A204.1 (cell line): ENCODE data around the gene BAIAP2L1.

Source experiments
- FAIRE-seq: peaks from 2 replicates; lab custom pipeline; 2012; peaks lifted over from hg19 to GRCh38; lab: Jason Lieb, UNC

BAIAP2L1 gene

GRCh38 chr7:98293265-98293664 is 107.6 kb downstream of the BAIAP2L1 start:
- no peak for FAIRE-seq

GRCh38 chr7:98291717-98292116 is 109.2 kb downstream of the BAIAP2L1 start:
- FAIRE-seq: no peak

DNA sequence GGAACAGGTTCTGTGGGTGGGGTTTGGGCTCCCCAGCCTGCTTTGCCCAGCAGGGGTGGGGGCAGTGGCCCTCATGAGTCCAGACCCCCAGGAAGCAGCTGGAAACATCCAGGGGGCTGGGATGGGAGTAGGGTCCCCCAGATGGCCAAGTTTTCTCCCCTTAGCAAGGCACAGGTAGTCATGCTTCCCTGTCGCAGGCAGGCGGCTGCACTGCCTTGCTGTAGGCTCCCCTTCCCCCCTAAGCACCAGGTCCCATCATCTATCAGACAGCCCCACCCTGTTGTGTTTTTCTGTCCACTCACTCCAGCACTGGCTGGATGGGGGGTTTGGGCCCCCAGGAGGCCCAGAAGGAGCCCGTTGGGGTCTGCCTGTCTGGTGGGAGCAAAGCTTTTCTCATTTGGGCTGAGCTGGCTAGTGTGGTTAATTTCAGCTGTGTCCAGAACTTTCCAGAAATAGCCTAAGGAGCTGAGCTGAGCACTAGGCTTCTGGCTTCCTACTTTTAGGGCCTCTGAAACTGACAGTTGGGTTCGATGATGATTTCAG is 111.5 kb downstream of the BAIAP2L1 start:
- FAIRE-seq: no peak

GRCh38 chr7:98288064-98288823 is 112.6 kb downstream of the BAIAP2L1 start:
- no peak for FAIRE-seq

DNA sequence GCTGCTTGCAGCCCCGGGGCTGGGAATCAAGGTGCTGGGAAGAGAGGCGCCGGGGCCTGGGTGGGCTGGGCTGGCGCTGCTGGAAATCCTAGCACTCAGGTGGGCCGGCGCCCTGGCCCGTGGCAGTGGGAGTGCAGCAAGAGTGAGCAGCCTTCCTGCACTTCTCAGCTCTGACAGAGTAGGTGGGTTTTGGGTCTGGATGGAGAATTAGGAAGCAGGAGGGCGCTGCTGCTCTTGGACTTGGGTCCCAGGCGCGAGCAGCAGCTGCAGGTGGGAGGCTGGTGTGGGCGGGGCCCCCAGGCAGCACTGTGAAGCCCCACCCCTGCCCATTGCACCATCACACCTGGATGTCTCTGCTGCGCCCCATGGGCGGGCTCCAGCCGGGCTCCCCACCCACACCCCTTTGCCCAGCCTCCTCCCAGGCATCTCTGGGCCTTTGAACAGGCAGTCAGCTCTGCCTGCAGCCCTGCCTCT is 113.4 kb downstream of the BAIAP2L1 start:
- no peak for FAIRE-seq

DNA sequence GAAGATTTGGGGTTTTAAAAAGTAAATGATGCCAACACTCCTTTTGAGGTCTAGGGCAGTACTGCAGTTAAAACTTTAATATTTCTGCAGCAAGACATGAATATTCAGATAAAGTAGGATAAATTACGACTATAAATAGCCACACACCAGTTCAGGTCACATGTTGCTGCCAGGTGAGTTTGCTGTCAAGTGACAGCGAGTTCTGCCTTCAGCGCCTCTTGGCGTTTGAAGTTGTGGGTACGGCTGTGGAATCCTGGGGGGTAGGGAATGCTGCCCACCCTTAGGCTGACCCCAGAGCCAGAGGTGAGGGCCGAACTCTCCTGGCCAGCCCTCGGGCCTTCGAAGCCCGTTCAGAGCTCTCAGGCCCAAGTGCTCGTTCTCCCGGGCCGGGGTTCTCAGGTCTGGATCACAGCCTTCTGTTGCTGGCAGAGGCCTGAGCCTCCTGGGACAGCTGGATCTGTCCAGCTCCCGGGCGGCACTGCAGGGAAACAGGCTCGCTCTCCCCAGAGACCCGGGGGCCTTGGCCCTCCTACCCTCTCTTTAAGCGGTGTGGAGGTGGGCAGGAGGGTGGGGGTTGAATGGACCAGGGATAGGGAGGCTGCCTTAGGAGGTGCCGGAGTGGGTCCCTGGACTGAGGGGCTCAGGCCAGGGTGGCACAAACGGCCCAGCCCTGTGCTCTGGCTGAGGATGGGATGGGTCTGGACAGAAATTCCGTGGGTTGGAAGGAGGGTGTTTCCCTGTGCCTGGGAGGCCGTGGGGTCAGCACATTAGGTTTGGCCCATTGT is 114.0 kb downstream of the BAIAP2L1 start:
- no peak for FAIRE-seq

- no peak for FAIRE-seq
These were observed 114.8 kb downstream of the BAIAP2L1 start for GRCh38 chr7:98286093-98286539.

DNA sequence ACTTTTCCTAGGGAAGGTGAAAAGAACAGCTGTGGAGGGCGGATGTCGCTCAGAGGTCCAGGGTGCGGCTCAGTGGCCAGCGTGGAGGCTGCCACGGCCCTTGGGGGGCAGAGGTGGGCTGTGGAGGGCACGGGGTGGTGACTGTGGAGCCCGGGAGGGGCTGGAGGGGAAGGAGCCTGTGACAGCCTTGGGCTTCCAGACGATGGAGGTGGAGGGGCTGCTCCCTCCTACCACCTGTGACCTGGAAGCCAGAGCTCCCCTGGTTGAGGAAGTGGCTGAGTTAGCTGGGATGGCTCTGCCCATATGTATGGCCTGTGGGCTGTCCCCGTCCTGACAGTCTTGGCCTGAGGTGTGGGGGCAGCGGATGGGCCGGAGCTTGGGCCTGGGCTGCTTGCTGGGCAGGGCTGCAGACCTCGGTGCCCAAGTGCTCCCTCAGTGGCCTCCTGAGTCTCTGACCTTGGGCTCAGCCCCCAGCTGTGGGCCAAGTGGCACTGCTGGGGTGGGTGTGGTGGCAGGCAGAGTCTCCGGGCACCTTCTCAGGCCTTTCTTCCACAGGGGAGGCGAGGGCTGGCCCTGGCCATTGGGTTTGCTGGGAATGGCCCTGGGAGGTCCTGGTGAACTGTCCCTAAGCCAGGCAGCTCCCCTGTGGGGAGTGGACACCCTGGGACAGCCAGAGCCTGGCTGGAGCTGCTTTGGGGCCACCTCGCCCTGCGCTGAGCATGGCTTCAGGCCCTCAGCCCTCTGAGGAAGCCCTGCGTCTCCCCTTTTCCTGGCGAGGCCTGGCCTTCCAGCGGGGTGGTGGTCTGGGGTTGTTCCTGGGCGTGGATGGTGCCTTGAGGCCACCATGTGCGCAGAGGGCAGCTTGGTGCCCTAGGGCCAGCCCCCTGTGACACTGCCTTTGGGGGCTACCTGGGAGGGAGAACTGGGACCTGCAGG is 115.5 kb downstream of the BAIAP2L1 start:
- FAIRE-seq: no peak

GRCh38 chr7:98284335-98285036 is 116.4 kb downstream of the BAIAP2L1 start:
- FAIRE-seq: no peak

DNA sequence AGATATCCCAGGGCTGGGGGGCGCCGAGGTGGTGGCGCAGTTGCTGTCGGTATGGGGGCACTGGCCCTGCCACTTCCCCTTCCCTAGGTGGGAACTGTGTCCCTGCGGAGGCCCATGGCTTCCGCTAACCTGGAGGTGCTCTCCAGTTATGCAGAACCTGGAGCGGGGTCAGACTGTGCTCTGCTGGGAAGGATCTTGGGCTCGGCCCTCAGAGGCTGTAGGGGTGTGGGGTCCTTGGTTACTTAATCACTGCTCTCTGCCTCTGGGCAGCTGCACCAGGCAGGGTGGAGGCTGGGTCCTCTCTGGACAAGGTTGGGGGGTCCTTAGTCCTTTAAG is 117.0 kb downstream of the BAIAP2L1 start:
- FAIRE-seq: no peak

GRCh38 chr7:98283127-98283886 is 117.6 kb downstream of the BAIAP2L1 start:
- FAIRE-seq: no peak

DNA sequence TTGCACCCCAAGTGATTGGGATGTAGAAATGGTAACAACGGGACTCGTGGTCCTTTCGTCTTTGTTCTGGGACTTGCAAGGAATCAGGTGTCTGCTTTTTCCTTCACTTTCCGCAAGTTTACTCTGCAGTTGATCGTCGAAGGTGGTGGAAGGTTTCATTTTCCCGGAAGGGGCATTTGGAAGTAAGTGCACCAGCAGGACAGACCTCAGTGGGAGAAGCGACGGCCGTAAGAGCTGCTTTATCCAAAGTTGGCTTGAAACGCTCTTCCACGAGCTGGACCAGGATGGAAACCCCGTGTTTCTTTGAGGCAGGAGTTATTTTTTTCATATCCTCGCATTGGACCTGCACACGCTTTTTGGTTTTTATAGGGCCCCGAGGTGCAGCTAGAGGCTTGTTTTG is 118.2 kb downstream of the BAIAP2L1 start:
- FAIRE-seq: no peak

DNA sequence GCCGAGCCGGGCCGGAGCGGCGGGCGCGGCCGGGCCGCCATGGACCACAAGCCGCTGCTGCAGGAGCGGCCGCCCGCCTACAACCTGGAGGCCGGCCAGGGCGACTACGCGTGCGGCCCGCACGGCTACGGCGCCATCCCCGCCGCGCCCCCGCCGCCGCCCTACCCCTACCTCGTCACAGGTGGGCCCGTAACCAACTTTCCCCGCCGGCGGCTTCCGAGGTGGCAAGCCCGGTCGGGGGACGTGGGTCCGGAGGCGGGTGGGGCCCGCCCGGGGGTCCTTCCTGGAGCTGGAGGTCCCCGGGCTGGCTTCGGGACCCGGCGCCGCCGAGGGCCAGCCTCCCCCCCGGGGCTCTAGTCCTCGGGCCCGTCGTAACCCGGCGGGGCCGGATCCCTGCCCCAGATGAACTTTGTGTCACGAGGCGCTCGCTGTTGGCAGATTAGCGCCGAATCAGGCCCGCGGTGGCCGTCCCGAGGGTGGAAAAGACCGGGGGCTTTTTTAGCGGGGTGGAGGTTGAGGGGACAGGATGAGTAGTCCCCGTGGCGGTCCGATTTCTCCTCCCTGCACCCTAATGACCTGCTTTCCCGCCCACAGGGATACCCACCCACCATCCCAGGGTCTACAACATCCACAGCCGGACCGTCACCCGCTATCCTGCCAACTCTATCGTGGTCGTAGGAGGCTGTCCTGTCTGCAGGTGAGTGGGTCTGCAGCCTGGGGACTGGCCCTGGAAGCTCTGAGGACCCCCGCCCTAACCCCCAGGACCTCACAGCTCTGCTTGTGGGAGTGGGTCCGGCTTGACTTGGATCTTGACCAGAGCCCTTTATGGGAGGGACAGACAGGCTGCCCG is 118.9 kb downstream of the BAIAP2L1 start:
- FAIRE-seq: no peak

GRCh38 chr7:98280791-98281756 is 119.8 kb downstream of the BAIAP2L1 start, which contains the start of gene BRI3:
TSS of gene BRI3 (plus strand) at chr7:98281686. CDS start at chr7:98281796, 110 bp downstream.
- no peak for FAIRE-seq

GRCh38 chr7:98280296-98280695 is 120.6 kb downstream of the BAIAP2L1 start:
- no peak for FAIRE-seq

GRCh38 chr7:98278936-98279335 is 122.0 kb downstream of the BAIAP2L1 start:
- no peak for FAIRE-seq

GRCh38 chr7:98278408-98278807 is 122.5 kb downstream of the BAIAP2L1 start:
- FAIRE-seq: no peak

DNA sequence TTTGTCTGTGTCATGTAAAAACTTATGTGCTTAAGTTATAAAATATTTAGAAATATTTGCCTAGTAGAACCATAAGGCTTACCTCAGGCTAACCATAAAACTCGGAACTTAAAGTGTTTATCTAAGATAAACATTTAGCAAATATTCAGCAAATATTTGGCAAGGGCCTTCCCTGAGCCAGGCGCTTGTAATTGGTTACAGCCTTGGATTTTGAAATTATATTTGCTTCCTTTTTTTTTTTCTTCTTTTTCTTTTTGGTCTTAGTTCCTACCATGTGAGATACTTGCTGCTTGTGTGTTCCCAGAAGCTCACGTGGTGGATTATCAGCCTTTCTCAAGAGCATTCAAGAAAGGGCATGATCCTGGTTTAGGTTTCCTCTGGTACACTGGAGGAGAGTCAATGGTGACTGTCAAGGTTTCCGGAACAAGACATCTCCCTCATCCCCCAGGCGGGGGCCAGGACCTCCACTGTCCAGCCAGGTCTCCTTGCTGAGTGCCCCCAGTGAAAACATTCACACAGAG is 124.6 kb downstream of the BAIAP2L1 start:
- FAIRE-seq: no peak
